Endodermal cell (in vitro differentiated cells): ENCODE data around the gene LRTM2. TPM values are rescaled to one million over a fixed set of nuclear protein-coding genes. Genes with fewer than 3 reads are reported as not detected.

Experiments used
- DNase-seq: peaks from one replicate; pipeline ENCODE4 v3.0.0-alpha.2; 2017
- H3K27ac ChIP-seq: 2 replicates; pipeline ENCODE4 v1.5.1; 2013; ENCODE audit warnings: mild to moderate bottlenecking, low read depth, low read length, moderate library complexity
- H3K27me3 ChIP-seq: 2 replicates; pipeline ENCODE4 v1.6.1; 2013; ENCODE audit warnings: mild to moderate bottlenecking, low read length, moderate library complexity; ENCODE audit not compliant: insufficient read depth, control insufficient read depth, poor library complexity, severe bottlenecking
- H3K36me3 ChIP-seq: 2 replicates; pipeline ENCODE4 v1.7.0; 2013; ENCODE audit warnings: mild to moderate bottlenecking, low read length, moderate library complexity; ENCODE audit not compliant: control insufficient read depth, insufficient read depth
- H3K4me1 ChIP-seq: one replicate; pipeline ENCODE4 v1.7.0; 2013; ENCODE audit warnings: low read length; ENCODE audit not compliant: control insufficient read depth, insufficient read depth
- H3K4me3 ChIP-seq: 2 replicates; pipeline ENCODE4 v1.5.1; 2013; ENCODE audit warnings: mild to moderate bottlenecking, low read length, moderate library complexity
- H3K9ac ChIP-seq: 2 replicates; pipeline ENCODE4 v1.6.1; 2013; ENCODE audit warnings: mild to moderate bottlenecking, low read length, moderate library complexity; ENCODE audit not compliant: poor library complexity, severe bottlenecking; ENCODE audit errors: extremely low read depth
- H3K9me3 ChIP-seq: 2 replicates; pipeline ENCODE4 v1.6.1; 2013; ENCODE audit warnings: mild to moderate bottlenecking, low read length, moderate library complexity; ENCODE audit not compliant: control insufficient read depth
- H3K27ac Mint-ChIP-seq: 2 replicates; pipeline ENCODE4 v1.8.0; 2020; ENCODE audit warnings: mixed read lengths
- H3K27me3 Mint-ChIP-seq: 2 replicates; pipeline ENCODE4 v1.8.0; 2021; ENCODE audit warnings: mild to moderate bottlenecking, mixed read lengths; ENCODE audit not compliant: insufficient read depth
- H3K36me3 Mint-ChIP-seq: 2 replicates; pipeline ENCODE4 v1.8.0; 2020; ENCODE audit warnings: low read depth, mixed read lengths
- H3K4me1 Mint-ChIP-seq: 2 replicates; pipeline ENCODE4 v1.8.0; 2020; ENCODE audit warnings: mixed read lengths
- H3K4me3 Mint-ChIP-seq: 2 replicates; pipeline ENCODE4 v1.8.0; 2020; ENCODE audit warnings: mild to moderate bottlenecking, moderate library complexity, mixed read lengths
- H3K9me3 Mint-ChIP-seq: 2 replicates; pipeline ENCODE4 v1.8.0; 2020; ENCODE audit warnings: mild to moderate bottlenecking, mixed read lengths
- CTCF ChIP-seq: fragments of 200-600 bp; sonication (generic); conservative IDR thresholded peaks from 2 replicates; pipeline ENCODE4 v1.5.0; 2021; ENCODE audit warnings: antibody characterized with exemption, mild to moderate bottlenecking
- WGBS, 2 experiments: methylation state at CpG; one replicate each; pipeline versions ENCODE4 v1.1.5 to v1.1.7; 2013; ENCODE audit warnings: missing lambda C conversion rate in 2 of 2, mixed read lengths in 1 of 2; ENCODE audit not compliant: insufficient coverage in 1 of 2, insufficient read length in 1 of 2; 5-methylcytosine and 5-hydroxymethylcytosine counted together
- total RNA-seq, 2 donors: library from RNA; stranded (reverse); fragmentation: NEBNext Ultra II Directional in 1 of 2; extraction: Animal tissue kit (Norgen Biotek cat#: 25700) in 1 of 2; gene quantifications; 2 replicates in 1 of 2; 3 replicates in 1 of 2; pipeline ENCODE4 v1.2.1, GENCODE V29; 2021

The LRTM2 gene
- total RNA-seq, 2 donors from 2014 or later: 0.40 TPM

GRCh38 chr12:1795785-1796514 lies 24.4 kb upstream of the LRTM2 start:
- Histone ChIP-seq H3K27me3 (no peaks in the 10 kb centered on the region), H3K4me3 (no peak overlapping the region), H3K27ac (no peak overlapping the region), H3K9me3 (no peaks in the 10 kb centered on the region), H3K36me3 (no peaks in the 10 kb centered on the region), H3K9ac (no peak overlapping the region), H3K4me1 (peaks cover 20% of the 10 kb centered on the region)
- DNase-seq: peak; percentile 97
- WGBS, 2 experiments: 27 to 58% methylated on average over 15 to 45 of the region's 45 CpGs
- TF ChIP-seq CTCF: peak; percentile 100
- peak overlapping the region; percentile 35 for H3K4me3 Mint-ChIP-seq
- H3K27me3 Mint-ChIP-seq: no peaks in the 10 kb centered on the region
- no peaks in the 10 kb centered on the region for H3K36me3 Mint-ChIP-seq
- no peaks in the 10 kb centered on the region for H3K9me3 Mint-ChIP-seq
- peaks cover 53% of the 10 kb centered on the region for H3K4me1 Mint-ChIP-seq
- H3K27ac Mint-ChIP-seq: peak overlapping the region; percentile 56

- H3K9me3 ChIP-seq: no peaks in the 10 kb centered on the region
- H3K4me3 Mint-ChIP-seq: peak overlapping the region; percentile 35
- H3K27ac Mint-ChIP-seq: no peak overlapping the region
- H3K4me1 ChIP-seq: peaks cover 17% of the 10 kb centered on the region
- H3K27me3 Mint-ChIP-seq: no peaks in the 10 kb centered on the region
- no peaks in the 10 kb centered on the region for H3K36me3 ChIP-seq
- no peak overlapping the region for H3K9ac ChIP-seq
- H3K36me3 Mint-ChIP-seq: no peaks in the 10 kb centered on the region
- no peak overlapping the region for H3K4me3 ChIP-seq
- no peak overlapping the region for H3K27ac ChIP-seq
- no peak for TF ChIP-seq CTCF
- H3K4me1 Mint-ChIP-seq: peaks cover 47% of the 10 kb centered on the region
- no peak for DNase-seq
- 74 to 89% methylated on average over 25 to 43 of the region's 43 CpGs for WGBS, 2 experiments
- H3K27me3 ChIP-seq: no peaks in the 10 kb centered on the region
- H3K9me3 Mint-ChIP-seq: no peaks in the 10 kb centered on the region
Measured at GRCh38 chr12:1796515-1797010, 23.8 kb upstream of the LRTM2 start.

GRCh38 chr12:1797011-1797901 lies 23.1 kb upstream of the LRTM2 start:
- Histone ChIP-seq H3K36me3 (no peaks in the 10 kb centered on the region), H3K4me1 (peaks cover 17% of the 10 kb centered on the region), H3K9me3 (no peaks in the 10 kb centered on the region), H3K27me3 (no peaks in the 10 kb centered on the region), H3K4me3 (no peak overlapping the region), H3K27ac (no peak overlapping the region), H3K9ac (no peak overlapping the region)
- no peaks in the 10 kb centered on the region for H3K9me3 Mint-ChIP-seq
- WGBS, 2 experiments: 89 to 92% methylated on average over 16 to 71 of the region's 71 CpGs
- H3K36me3 Mint-ChIP-seq: no peaks in the 10 kb centered on the region
- H3K27me3 Mint-ChIP-seq: no peaks in the 10 kb centered on the region
- H3K27ac Mint-ChIP-seq: no peak overlapping the region
- no peak for TF ChIP-seq CTCF
- peak overlapping the region; percentile 22 for H3K4me3 Mint-ChIP-seq
- DNase-seq: peak; percentile 68
- H3K4me1 Mint-ChIP-seq: peaks cover 40% of the 10 kb centered on the region
